ENCODE measurements around the gene UXS1.

The UXS1 gene

GRCh38 chr2:106129150-106129549 lies 65.0 kb downstream of the UXS1 start:
- no peak for DNase-seq

- no peak for DNase-seq
Measured at GRCh38 chr2:106127776-106128268, 66.3 kb downstream of the UXS1 start.

GRCh38 chr2:106127282-106127771 lies 66.8 kb downstream of the UXS1 start:
- no peak for DNase-seq

- no peak for DNase-seq
Measured at GRCh38 chr2:106126705-106127281, 67.3 kb downstream of the UXS1 start.

- no peak for DNase-seq
Measured at GRCh38 chr2:106126295-106126694, 67.8 kb downstream of the UXS1 start.

GRCh38 chr2:106124905-106125549 lies 69.1 kb downstream of the UXS1 start:
- DNase-seq: no peak

- DNase-seq: no peak
Measured at GRCh38 chr2:106124106-106124756, 69.9 kb downstream of the UXS1 start.

- no peak for DNase-seq
Measured at GRCh38 chr2:106122157-106122556, 71.9 kb downstream of the UXS1 start.

- no peak for DNase-seq
Measured at GRCh38 chr2:106120432-106120831, 73.7 kb downstream of the UXS1 start.

GRCh38 chr2:106119074-106119473 lies 75.0 kb downstream of the UXS1 start:
- no peak for DNase-seq

GRCh38 chr2:106117882-106118684 lies 76.0 kb downstream of the UXS1 start:
- no peak for DNase-seq

- no peak for DNase-seq
Measured at GRCh38 chr2:106117347-106117746, 76.8 kb downstream of the UXS1 start.

- no peak for DNase-seq
Measured at GRCh38 chr2:106116248-106116647, 77.9 kb downstream of the UXS1 start.

GRCh38 chr2:106115665-106116064 lies 78.4 kb downstream of the UXS1 start:
- DNase-seq: no peak

GRCh38 chr2:106115250-106115649 lies 78.9 kb downstream of the UXS1 start:
- DNase-seq: no peak

- no peak for DNase-seq
Measured at GRCh38 chr2:106114166-106114565, 79.9 kb downstream of the UXS1 start.

- DNase-seq: no peak
Measured at GRCh38 chr2:106113361-106113966, 80.6 kb downstream of the UXS1 start.

GRCh38 chr2:106111882-106112571 lies 82.1 kb downstream of the UXS1 start:
- DNase-seq: no peak

GRCh38 chr2:106109675-106110424 lies 84.3 kb downstream of the UXS1 start:
- DNase-seq: no peak

GRCh38 chr2:106108791-106109190 lies 85.3 kb downstream of the UXS1 start:
- no peak for DNase-seq

- no peak for DNase-seq
Measured at GRCh38 chr2:106108351-106108750, 85.8 kb downstream of the UXS1 start.
